Stomach smooth muscle (tissue), 2 donors: ENCODE data around the gene HIGD2B.
"Not testable (repeated sequence)": the region's sequence is repeated elsewhere in the genome, so short reads cannot be mapped to it uniquely, and the experiment has no call there.

Experiments used
- H3K27ac ChIP-seq: one replicate; pipeline ENCODE4 v1.7.0; 2013; ENCODE audit warnings: mild to moderate bottlenecking, low read length, inconsistent platforms
- H3K27me3 ChIP-seq, 2 donors: one replicate each; pipeline ENCODE4 v1.7.0; 2013; ENCODE audit warnings: low read length in 2 of 2; ENCODE audit not compliant: insufficient read depth in 2 of 2, control insufficient read depth in 1 of 2
- H3K36me3 ChIP-seq, 2 donors: one replicate each; pipeline ENCODE4 v1.7.0; 2013; ENCODE audit warnings: low read length in 2 of 2; ENCODE audit not compliant: control insufficient read depth in 2 of 2, insufficient read depth in 2 of 2
- H3K4me1 ChIP-seq: one replicate; pipeline ENCODE4 v1.7.0; 2013; ENCODE audit warnings: low read length; ENCODE audit not compliant: control insufficient read depth, insufficient read depth
- H3K4me3 ChIP-seq, 2 donors: one replicate each; pipeline ENCODE4 v1.7.0; 2013; ENCODE audit warnings: low read length in 2 of 2
- H3K9ac ChIP-seq, 2 donors: one replicate each; pipeline ENCODE4 v1.7.0; 2013; ENCODE audit warnings: low read length in 2 of 2, mild to moderate bottlenecking in 1 of 2
- H3K9me3 ChIP-seq, 2 donors: one replicate each; pipeline ENCODE4 v1.7.0; 2013; ENCODE audit warnings: low read length in 2 of 2; ENCODE audit not compliant: control insufficient read depth in 2 of 2
- donor health status: healthy.
- donor health status: Pancreatic carcinoma.

Gene HIGD2B

GRCh38 chr15:72676838-72677237 is 9.1 kb downstream of the HIGD2B start:
- H3K9ac ChIP-seq, result no peak overlapping the region
- no peaks in the 10 kb centered on the region for H3K4me1 ChIP-seq
- no peak overlapping the region for H3K27ac ChIP-seq
- peaks cover 0 to 6% of the 10 kb centered on the region in 2 donors for H3K27me3 ChIP-seq
- H3K9me3 ChIP-seq, result no peaks in the 10 kb centered on the region
- no peak overlapping the region for H3K4me3 ChIP-seq
- no peaks in the 10 kb centered on the region for H3K36me3 ChIP-seq

- Histone ChIP-seq H3K9ac (no peak overlapping the region), H3K9me3 (no peaks in the 10 kb centered on the region), H3K27ac (no peak overlapping the region), H3K4me1 (peaks cover 6% of the 10 kb centered on the region), H3K27me3 (peaks cover 0 to 4% of the 10 kb centered on the region in 2 donors), H3K4me3 (no peak overlapping the region), H3K36me3 (no peaks in the 10 kb centered on the region)
Measured at GRCh38 chr15:72671525-72671924, 14.5 kb downstream of the HIGD2B start.

GRCh38 chr15:72670656-72671352 is 15.2 kb downstream of the HIGD2B start:
- not testable (repeated sequence) for H3K27ac ChIP-seq, H3K36me3 ChIP-seq, H3K4me1 ChIP-seq, H3K9me3 ChIP-seq, H3K27me3 ChIP-seq, H3K9ac ChIP-seq
- peak overlapping the region in 1 of 2 donors; percentile 49 for H3K4me3 ChIP-seq

GRCh38 chr15:72669803-72670202 is 16.2 kb downstream of the HIGD2B start:
- H3K9ac ChIP-seq, H3K4me1 ChIP-seq, H3K27ac ChIP-seq: not testable (repeated sequence)

GRCh38 chr15:72665706-72666105 is 20.3 kb downstream of the HIGD2B start:
- H3K27ac ChIP-seq, H3K27me3 ChIP-seq, H3K4me3 ChIP-seq, H3K4me1 ChIP-seq, H3K36me3 ChIP-seq, H3K9ac ChIP-seq, H3K9me3 ChIP-seq: not testable (repeated sequence)

More at GRCh38 chr15:72669803-72670202, 16.2 kb downstream of the HIGD2B start:
- not testable (repeated sequence) for H3K27me3 ChIP-seq, H3K9me3 ChIP-seq, H3K36me3 ChIP-seq, H3K4me3 ChIP-seq

- H3K36me3 ChIP-seq, H3K27ac ChIP-seq, H3K4me3 ChIP-seq, H3K4me1 ChIP-seq, H3K9ac ChIP-seq, H3K9me3 ChIP-seq, H3K27me3 ChIP-seq: not testable (repeated sequence)
Measured at GRCh38 chr15:72663931-72664330, 22.1 kb downstream of the HIGD2B start.

- not testable (repeated sequence) for H3K9ac ChIP-seq, H3K4me3 ChIP-seq, H3K36me3 ChIP-seq, H3K27ac ChIP-seq, H3K9me3 ChIP-seq, H3K4me1 ChIP-seq, H3K27me3 ChIP-seq
Measured at GRCh38 chr15:72661081-72661480, 24.9 kb downstream of the HIGD2B start.

GRCh38 chr15:72656014-72656413 is 30.0 kb downstream of the HIGD2B start:
- not testable (repeated sequence) for H3K9me3 ChIP-seq, H3K4me3 ChIP-seq, H3K36me3 ChIP-seq, H3K27ac ChIP-seq, H3K4me1 ChIP-seq, H3K9ac ChIP-seq, H3K27me3 ChIP-seq

GRCh38 chr15:72654397-72654796 is 31.6 kb downstream of the HIGD2B start, which contains the start of gene GOLGA6B:
Gene GOLGA6B, plus strand, starts transcription at chr15:72654697. Its CDS starts 41 bp downstream, at chr15:72654738.
- not testable (repeated sequence) for H3K27ac ChIP-seq, H3K36me3 ChIP-seq, H3K9ac ChIP-seq, H3K27me3 ChIP-seq, H3K4me3 ChIP-seq, H3K9me3 ChIP-seq, H3K4me1 ChIP-seq

- not testable (repeated sequence) for H3K27me3 ChIP-seq, H3K9me3 ChIP-seq, H3K27ac ChIP-seq, H3K36me3 ChIP-seq, H3K4me3 ChIP-seq, H3K9ac ChIP-seq, H3K4me1 ChIP-seq
Measured at GRCh38 chr15:72648631-72649253, 37.2 kb downstream of the HIGD2B start.

- H3K4me3 ChIP-seq, H3K27ac ChIP-seq: not testable (repeated sequence)
Measured at GRCh38 chr15:72642271-72642670, 43.7 kb downstream of the HIGD2B start.

More at GRCh38 chr15:72642271-72642670, 43.7 kb downstream of the HIGD2B start:
- not testable (repeated sequence) for H3K9ac ChIP-seq, H3K4me1 ChIP-seq, H3K27me3 ChIP-seq, H3K9me3 ChIP-seq, H3K36me3 ChIP-seq
